GM12891 (cell line): ENCODE data around the gene KDM4C.
A peak's percentile ranks its signal among the peaks of the same experiment; 100 is the strongest.

Experiments
- DNase-seq: peaks from one replicate; pipeline ENCODE4 v3.0.0; 2011; ENCODE audit warnings: low spot score; ENCODE audit not compliant: insufficient read length
- FAIRE-seq: peaks from 2 replicates; lab custom pipeline; 2011; peaks lifted over from hg19 to GRCh38; lab: Jason Lieb, UNC
- PAX5 ChIP-seq: IDR thresholded peaks from 2 replicates; pipeline ENCODE4 v1.6.1; 2011; ENCODE audit warnings: low read length, moderate library complexity, mild to moderate bottlenecking; ENCODE audit not compliant: insufficient read depth, severe bottlenecking
- POLR2A ChIP-seq: IDR thresholded peaks from 2 replicates; pipeline ENCODE4 v1.6.1; 2011; ENCODE audit warnings: low read depth, low read length, control low read depth
- POLR2AphosphoS5 ChIP-seq: IDR thresholded peaks from 2 replicates; pipeline ENCODE4 v1.6.1; 2011; ENCODE audit warnings: low read depth, low read length, control low read depth
- POU2F2 ChIP-seq: IDR thresholded peaks from 2 replicates; pipeline ENCODE4 v1.6.1; 2011; ENCODE audit warnings: low read depth, mild to moderate bottlenecking, control low read depth, low read length, moderate library complexity
- SPI1 ChIP-seq: IDR thresholded peaks from 2 replicates; pipeline ENCODE4 v1.6.1; 2011; ENCODE audit warnings: low read depth, low read length, control low read depth
- TAF1 ChIP-seq: IDR thresholded peaks from 2 replicates; pipeline ENCODE4 v1.6.1; 2011; ENCODE audit warnings: low read depth, low read length, control low read depth

Gene KDM4C

DNA sequence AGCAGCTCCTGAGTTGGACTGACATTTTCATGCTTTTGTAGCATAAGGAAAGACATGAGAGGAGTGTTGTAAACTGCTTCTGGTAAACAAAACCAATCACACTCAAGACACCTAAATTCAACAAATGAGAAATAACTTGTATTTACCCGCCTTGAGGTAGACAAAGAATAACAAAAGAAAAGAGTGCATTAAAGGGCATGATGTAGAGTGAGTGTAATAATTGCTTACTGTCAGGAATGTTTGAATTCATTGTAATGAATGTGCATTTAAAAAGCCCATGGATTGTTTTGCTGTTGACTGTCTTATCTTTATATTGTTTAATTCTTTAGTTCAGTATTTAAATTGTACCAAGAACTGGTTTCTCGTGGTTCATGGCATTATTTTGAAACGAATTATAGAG lies 61.8 kb downstream of the KDM4C start:
- DNase-seq (no peak), FAIRE-seq (no peak)
- no peak for TF ChIP-seq TAF1
- TF ChIP-seq POLR2AphosphoS5: no peak
- TF ChIP-seq POLR2A: no peak
- no peak for TF ChIP-seq PAX5
- TF ChIP-seq SPI1: no peak
- TF ChIP-seq POU2F2: no peak

GRCh38 chr9:6822696-6823095 lies 64.9 kb downstream of the KDM4C start:
- FAIRE-seq (peak; percentile 31), DNase-seq (no peak)
- no peak for TF ChIP-seq POU2F2
- no peak for TF ChIP-seq POLR2A
- no peak for TF ChIP-seq POLR2AphosphoS5
- no peak for TF ChIP-seq SPI1
- TF ChIP-seq PAX5: no peak
- no peak for TF ChIP-seq TAF1

DNA sequence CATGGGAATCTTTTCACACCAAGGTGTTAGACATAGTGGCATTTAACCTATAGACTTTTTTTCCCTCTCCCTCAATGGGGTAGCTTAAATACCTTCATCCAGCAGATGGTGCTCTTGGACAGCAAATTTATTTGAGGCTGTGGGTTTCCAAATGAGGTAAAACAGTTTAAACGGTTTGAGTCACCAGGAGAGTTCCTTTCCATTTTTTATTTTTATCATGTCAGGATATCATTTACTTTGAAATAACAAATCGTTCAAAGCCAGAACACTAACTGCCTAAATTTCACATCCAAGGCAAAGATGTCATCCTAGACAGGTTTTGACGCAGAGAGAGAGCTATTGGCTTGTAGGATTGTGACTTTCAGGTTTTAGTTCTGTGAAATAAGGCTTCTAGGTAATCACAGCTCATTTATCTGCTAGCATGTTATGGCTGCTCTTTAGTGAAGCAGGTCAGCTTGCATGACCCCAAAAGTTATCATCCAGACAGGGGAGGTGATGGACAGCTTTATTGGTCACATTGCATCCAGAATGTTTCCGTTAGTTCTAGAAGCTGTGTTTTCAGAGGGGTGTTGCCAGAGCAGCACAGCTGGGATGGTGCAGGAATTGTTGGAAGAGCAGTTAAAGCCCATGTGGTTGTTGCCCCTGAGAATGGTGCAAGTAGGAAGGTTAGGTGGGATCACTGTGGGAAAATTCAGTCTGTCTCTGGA lies 69.8 kb downstream of the KDM4C start:
- FAIRE-seq: peak; percentile 81
- no peak for TF ChIP-seq SPI1
- peak; percentile 30 for DNase-seq

- TF ChIP-seq POLR2A (no peak), POLR2AphosphoS5 (no peak), POU2F2 (no peak), SPI1 (no peak), PAX5 (no peak), TAF1 (no peak)
- FAIRE-seq (no peak), DNase-seq (no peak)
These were observed 71.3 kb downstream of the KDM4C start for GRCh38 chr9:6829027-6829426.

DNA sequence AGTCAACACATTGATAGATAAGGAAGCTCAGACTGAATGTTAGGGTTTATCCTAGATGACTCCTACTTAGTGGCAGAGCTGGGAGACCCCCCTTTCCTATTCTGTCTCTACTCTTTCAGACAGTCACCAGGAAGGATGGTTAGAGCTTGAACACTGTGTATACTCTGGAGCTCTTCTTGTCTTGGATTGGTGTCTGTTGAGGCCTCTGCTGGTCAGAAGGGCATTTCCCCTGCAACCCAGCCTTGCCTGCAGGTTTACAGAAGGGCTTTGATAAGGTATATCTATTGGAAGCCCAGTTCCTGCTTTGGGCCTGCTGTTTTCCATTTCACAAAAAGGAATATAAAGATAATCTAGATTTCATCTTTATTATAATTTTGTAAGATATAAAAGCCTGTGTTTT lies 71.8 kb downstream of the KDM4C start:
- DNase-seq (no peak), FAIRE-seq (no peak)
- TF ChIP-seq POLR2A (no peak), TAF1 (no peak), POLR2AphosphoS5 (no peak), SPI1 (no peak), POU2F2 (no peak), PAX5 (no peak)

- TF ChIP-seq SPI1: no peak
- no peak for TF ChIP-seq PAX5
- no peak for TF ChIP-seq POLR2A
- no peak for TF ChIP-seq POU2F2
- no peak for TF ChIP-seq TAF1
- no peak for TF ChIP-seq POLR2AphosphoS5
- FAIRE-seq (no peak), DNase-seq (no peak)
These were observed 75.9 kb downstream of the KDM4C start for GRCh38 chr9:6833518-6834192.

DNA sequence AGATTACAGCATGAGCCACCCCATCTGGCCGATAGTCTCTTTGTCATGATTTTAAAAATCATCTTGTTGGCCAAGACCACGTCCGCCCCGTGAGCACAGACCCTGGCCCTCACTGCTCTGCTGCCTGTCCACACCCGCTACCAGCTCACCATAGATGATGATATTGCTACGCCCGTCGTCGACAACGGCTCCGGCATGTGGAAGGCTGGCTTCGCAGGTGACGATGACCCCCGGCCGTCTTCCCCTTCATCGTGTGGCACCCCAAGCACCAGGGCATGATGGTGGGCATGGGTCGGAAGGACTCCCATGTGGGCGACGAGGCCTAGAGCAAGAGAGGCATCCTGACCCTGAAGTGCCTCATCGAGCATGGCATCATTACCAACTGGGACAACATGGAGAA lies 76.5 kb downstream of the KDM4C start:
- FAIRE-seq: no peak
- TF ChIP-seq PAX5 (no peak), POLR2AphosphoS5 (no peak), SPI1 (no peak), POLR2A (no peak), POU2F2 (no peak), TAF1 (no peak)
- no peak for DNase-seq

GRCh38 chr9:6838158-6838557 lies 80.4 kb downstream of the KDM4C start:
- no peak for TF ChIP-seq POLR2A

GRCh38 chr9:6842584-6842947 lies 84.8 kb downstream of the KDM4C start:
- FAIRE-seq: no peak

More at GRCh38 chr9:6838158-6838557, 80.4 kb downstream of the KDM4C start:
- FAIRE-seq (no peak), DNase-seq (no peak)

DNA sequence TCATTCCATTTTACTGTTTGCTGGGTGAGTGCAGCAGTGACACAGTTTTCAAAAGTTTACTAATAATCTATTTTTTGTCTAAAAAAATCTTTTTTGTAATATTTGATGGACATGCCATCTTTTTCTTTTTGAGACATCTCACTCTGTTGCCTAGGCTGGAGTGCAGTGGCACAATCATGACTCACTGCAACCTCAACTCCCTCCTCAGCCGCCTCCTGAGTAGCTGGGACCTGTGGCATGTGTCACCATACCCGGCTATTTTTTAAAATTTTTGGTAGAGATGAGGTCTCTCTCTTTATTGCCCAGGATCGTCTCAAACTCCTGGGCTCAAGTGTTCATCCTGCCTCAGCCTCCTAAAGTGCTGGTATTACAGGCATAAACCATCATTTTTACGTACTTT lies 86.0 kb downstream of the KDM4C start:
- no peak for DNase-seq
- TF ChIP-seq TAF1 (no peak), POU2F2 (no peak), SPI1 (no peak), PAX5 (no peak), POLR2A (no peak), POLR2AphosphoS5 (no peak)
- no peak for FAIRE-seq

More at GRCh38 chr9:6842584-6842947, 84.8 kb downstream of the KDM4C start:
- DNase-seq: no peak
- TF ChIP-seq PAX5: no peak
- no peak for TF ChIP-seq POU2F2
- TF ChIP-seq POLR2AphosphoS5: no peak
- TF ChIP-seq POLR2A: no peak
- TF ChIP-seq SPI1: no peak
- no peak for TF ChIP-seq TAF1
